GM12878 (cell line): Measurements from ENCODE around the gene REG1B. TPM values are rescaled to one million over a fixed set of nuclear protein-coding genes. Genes with fewer than 3 reads are reported as not detected.

Experiments used
- ATAC-seq: fragments of 200-7000 bp; cut with Tn5 transposase; 3 replicates; pipeline ENCODE4 v1.9.1; 2020; ENCODE audit warnings: mild to moderate bottlenecking, moderate library complexity
- Bru-seq: library from RNA; stranded (reverse); fragments of 400-500 nt; gene quantifications from one replicate; lab custom pipeline; 2021; lab: Mats Ljungman, UMichigan
- BruChase-seq, 2 experiments: library from RNA; stranded (reverse); fragments of 400-500 nt; gene quantifications; one replicate each; lab custom pipeline; 2021; lab: Mats Ljungman, UMichigan
- BruUV-seq: library from RNA; stranded (reverse); fragments of 400-500 nt; replicated peaks from 2 replicates; lab custom pipeline; 2021; lab: Mats Ljungman, UMichigan
- CTCF ChIA-PET: fragments of 300-600 bp; sonication (Branson Sonifier 250); formaldehyde crosslinking; extraction: SDS; loops from one replicate; lab custom pipeline; 2021; ENCODE audit warnings: inconsistent platforms; lab: Yijun Ruan, JAX
- POLR2A ChIA-PET: fragments of 350-600 bp; formaldehyde crosslinking; extraction: SDS; loops from one replicate; lab custom pipeline; 2021; ENCODE audit warnings: inconsistent platforms; lab: Charles Lee
- RAD21 ChIA-PET: fragments of 300-600 bp; sonication (Branson Sonifier 250); formaldehyde crosslinking; loops from one replicate; lab custom pipeline; 2023; ENCODE audit warnings: antibody characterized with exemption; ENCODE audit not compliant: unreplicated experiment; lab: Charles Lee
- SMC1A ChIA-PET: fragments of 300-600 bp; sonication (Branson Sonifier 250); formaldehyde crosslinking; loops from one replicate; lab custom pipeline; 2023; ENCODE audit not compliant: unreplicated experiment, uncharacterized antibody; lab: Charles Lee
- DNase-seq: peaks from one replicate; pipeline ENCODE4 v3.0.0-alpha.2; 2011; ENCODE audit warnings: low read depth, low spot score
- FAIRE-seq: peaks from 3 replicates; lab custom pipeline; 2011; peaks lifted over from hg19 to GRCh38; lab: Jason Lieb, UNC
- H2AFZ ChIP-seq: 2 replicates; pipeline ENCODE4 v1.6.0; 2011; ENCODE audit warnings: low read depth, low read length, control low read depth; ENCODE audit not compliant: control insufficient read depth
- H3K27ac ChIP-seq: 2 replicates; pipeline ENCODE4 v1.5.1; 2011; ENCODE audit warnings: control low read depth; ENCODE audit not compliant: control insufficient read depth, insufficient read depth
- H3K27me3 ChIP-seq, 2 experiments: replicated peaks in 1 of 2; 2 replicates each; pipeline versions ENCODE4 v1.6.0 to v1.6.1; 2011; ENCODE audit warnings: low read length in 1 of 2; ENCODE audit not compliant: control insufficient read depth in 2 of 2, insufficient read depth in 2 of 2
- H3K36me3 ChIP-seq, 2 experiments: 2 replicates each; pipeline ENCODE4 v1.5.1; 2011; ENCODE audit warnings: low read length in 1 of 2; ENCODE audit not compliant: control insufficient read depth in 2 of 2, insufficient read depth in 2 of 2
- H3K4me1 ChIP-seq: 2 replicates; pipeline ENCODE4 v1.6.1; 2011; ENCODE audit warnings: mild to moderate bottlenecking, low read length, moderate library complexity, mixed read lengths; ENCODE audit not compliant: control insufficient read depth, insufficient read depth
- H3K4me2 ChIP-seq: 2 replicates; pipeline ENCODE4 v1.6.0; 2011; ENCODE audit warnings: control low read depth; ENCODE audit not compliant: control insufficient read depth, insufficient read depth
- H3K4me3 ChIP-seq: fragments of 200-600 bp; sonication (generic); 2 replicates; pipeline ENCODE4 v1.5.1; 2016
- H3K79me2 ChIP-seq: 2 replicates; pipeline ENCODE4 v1.6.0; 2011; ENCODE audit warnings: low read length; ENCODE audit not compliant: control insufficient read depth, insufficient read depth
- H3K9ac ChIP-seq: 2 replicates; pipeline ENCODE4 v1.8.0; 2011; ENCODE audit warnings: low read length, control low read depth, mixed read lengths; ENCODE audit not compliant: control insufficient read depth, insufficient read depth
- H3K9me3 ChIP-seq: replicated peaks from 3 replicates; pipeline ENCODE4 v1.5.1; 2011; ENCODE audit warnings: mild to moderate bottlenecking, low read length; ENCODE audit not compliant: control insufficient read depth, insufficient read depth
- H4K20me1 ChIP-seq: 2 replicates; pipeline ENCODE4 v1.6.0; 2011; ENCODE audit not compliant: control insufficient read depth, insufficient read depth
- ATF2 ChIP-seq: IDR thresholded peaks from 2 replicates; pipeline ENCODE4 v1.6.1; 2012; ENCODE audit warnings: low read length, inconsistent platforms
- ATF7 ChIP-seq: fragments of 450-650 bp; IDR thresholded peaks from 2 replicates; pipeline ENCODE4 v1.6.1; 2016; ENCODE audit warnings: low read depth, mild to moderate bottlenecking
- BMI1 ChIP-seq: fragments of 450-650 bp; IDR thresholded peaks from 2 replicates; pipeline ENCODE4 v1.6.1; 2016; ENCODE audit warnings: mild to moderate bottlenecking, moderate library complexity, borderline replicate concordance
- CEBPB ChIP-seq, 2 experiments: fragments of 150-350 bp in 1 of 2; IDR thresholded peaks; 2 replicates each; pipeline ENCODE4 v1.6.1; 2012 to 2014; ENCODE audit warnings: low read depth in 2 of 2, low read length in 2 of 2, borderline replicate concordance in 1 of 2, inconsistent platforms in 1 of 2
- FOXM1 ChIP-seq: IDR thresholded peaks from 2 replicates; pipeline ENCODE4 v1.6.1; 2012; ENCODE audit warnings: low read depth, mild to moderate bottlenecking, inconsistent platforms, low read length, moderate library complexity
- IKZF2 ChIP-seq, 2 experiments: fragments of 450-650 bp; IDR thresholded peaks; 2 replicates each; pipeline ENCODE4 v1.6.1; 2017; ENCODE audit warnings: mild to moderate bottlenecking in 2 of 2, moderate library complexity in 2 of 2
- MTA2 ChIP-seq: fragments of 450-650 bp; IDR thresholded peaks from 2 replicates; pipeline ENCODE4 v1.6.1; 2016; ENCODE audit warnings: low read depth, mild to moderate bottlenecking, moderate library complexity
- MTA3 ChIP-seq: IDR thresholded peaks from 2 replicates; pipeline ENCODE4 v1.6.1; 2012; ENCODE audit warnings: low read length, inconsistent platforms, borderline replicate concordance
- ZBED1 ChIP-seq: IDR thresholded peaks from 2 replicates; pipeline ENCODE4 v1.6.1; 2016; ENCODE audit warnings: borderline replicate concordance
- WGBS: methylation state at CpG from one replicate; pipeline ENCODE4 v1.1.6; 2016; ENCODE audit warnings: low lambda C conversion rate; ENCODE audit not compliant: insufficient replicate concordance, insufficient coverage; ENCODE audit errors: missing lambda C conversion rate; 5-methylcytosine and 5-hydroxymethylcytosine counted together
- in situ Hi-C: fragments of 300-500 bp; cut with MboI; formaldehyde crosslinking; loops from 9 replicates; pipeline ENCODE4 v1.14.3; 2018; ENCODE audit warnings: mixed read lengths
- intact Hi-C: fragments of 100-400 bp; cut with micrococcal nuclease; formaldehyde crosslinking; loops from one replicate; pipeline ENCODE4 v1.14.2; 2022; ENCODE audit not compliant: unreplicated experiment
- long read RNA-seq, 2 experiments: library from polyadenylated mRNA; unstranded; transcript quantifications; one replicate each; pipeline ENCODE4 v2.0.0, GENCODE V29; 2019 to 2020
- polyA minus RNA-seq, 3 experiments: library from RNA; depleted of rRNA, polyadenylated mRNA; stranded (reverse); fragments of >200 nt; gene quantifications; 2 replicates each; pipeline ENCODE4 v1.2.3, GENCODE V29; 2011
- polyA plus RNA-seq, 11 experiments: library from polyadenylated mRNA; depleted of rRNA in 4 of 11; unstranded in 6 of 11; stranded (reverse) in 5 of 11; fragments of >200 nt; fragmentation: Nextera tagmentation in 4 of 11; fragmentation: Illumina TruSeq in 1 of 11; extraction: Ambion mirVana in 4 of 11; extraction: Trizol in 1 of 11; gene quantifications; 1 replicate in 1 of 11; 2 replicates in 10 of 11; pipeline versions ENCODE4 v1.2.1 to v1.2.3, GENCODE V29; 2011 to 2016; ENCODE audit warnings: inconsistent platforms in 2 of 11, missing spikeins in 2 of 11, low read depth in 1 of 11
- total RNA-seq, 4 experiments: library from RNA; depleted of rRNA in 3 of 4; stranded (reverse); fragments of >200 nt in 3 of 4; fragmentation: Illumina TruSeq in 1 of 4; extraction: Trizol in 1 of 4; gene quantifications; 2 replicates each; pipeline versions ENCODE4 v1.2.1 to v1.2.3, GENCODE V29; 2013 to 2021

Gene REG1B, protein sequence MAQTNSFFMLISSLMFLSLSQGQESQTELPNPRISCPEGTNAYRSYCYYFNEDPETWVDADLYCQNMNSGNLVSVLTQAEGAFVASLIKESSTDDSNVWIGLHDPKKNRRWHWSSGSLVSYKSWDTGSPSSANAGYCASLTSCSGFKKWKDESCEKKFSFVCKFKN
- not detected in 2 replicates for total RNA-seq (2013; cell fraction: nucleolus; rRNA removed)
- not detected in 2 replicates for total RNA-seq (2014; rRNA removed)
- total RNA-seq (2014; rRNA removed; fragmentation: Illumina TruSeq; extraction: Trizol) = not detected in 2 replicates
- total RNA-seq (2021) = 2.7 and 3.9 TPM in 2 replicates
- polyA plus RNA-seq (2011; ENCODE audit: low read depth) = not detected
- polyA plus RNA-seq (2011; rRNA removed) = not detected in 2 replicates
- polyA plus RNA-seq (2011; cell fraction: cytosol; rRNA removed) = not detected in 2 replicates
- not detected in 2 replicates for polyA plus RNA-seq (2011; cell fraction: nucleus; rRNA removed)
- not detected in 2 replicates for polyA plus RNA-seq (2012)
- not detected in 2 replicates for polyA plus RNA-seq (2014; fragmentation: Illumina TruSeq; extraction: Trizol)
- polyA plus RNA-seq (2014; fragmentation: Nextera tagmentation; extraction: Ambion mirVana) = not detected
- not detected in 2 replicates for polyA plus RNA-seq (2014; rRNA removed)
- polyA plus RNA-seq (2016; fragmentation: Nextera tagmentation; extraction: Ambion mirVana) = not detected
- polyA minus RNA-seq (2011; rRNA and poly(A)+ RNA removed) = not detected in 2 replicates
- polyA minus RNA-seq (2011; cell fraction: cytosol; rRNA and poly(A)+ RNA removed) = not detected in 2 replicates
- not detected in 2 replicates for polyA minus RNA-seq (2011; cell fraction: nucleus; rRNA and poly(A)+ RNA removed)
- not detected for Bru-seq, nascent RNA
- not detected for BruChase-seq, experiment 1, labeled RNA remaining after a 6-hour chase
- BruChase-seq, experiment 2, labeled RNA remaining after a 2-hour chase = not detected
- long read RNA-seq, experiment 1 = 0 reads
- long read RNA-seq, experiment 2 = 0 reads

DNA sequence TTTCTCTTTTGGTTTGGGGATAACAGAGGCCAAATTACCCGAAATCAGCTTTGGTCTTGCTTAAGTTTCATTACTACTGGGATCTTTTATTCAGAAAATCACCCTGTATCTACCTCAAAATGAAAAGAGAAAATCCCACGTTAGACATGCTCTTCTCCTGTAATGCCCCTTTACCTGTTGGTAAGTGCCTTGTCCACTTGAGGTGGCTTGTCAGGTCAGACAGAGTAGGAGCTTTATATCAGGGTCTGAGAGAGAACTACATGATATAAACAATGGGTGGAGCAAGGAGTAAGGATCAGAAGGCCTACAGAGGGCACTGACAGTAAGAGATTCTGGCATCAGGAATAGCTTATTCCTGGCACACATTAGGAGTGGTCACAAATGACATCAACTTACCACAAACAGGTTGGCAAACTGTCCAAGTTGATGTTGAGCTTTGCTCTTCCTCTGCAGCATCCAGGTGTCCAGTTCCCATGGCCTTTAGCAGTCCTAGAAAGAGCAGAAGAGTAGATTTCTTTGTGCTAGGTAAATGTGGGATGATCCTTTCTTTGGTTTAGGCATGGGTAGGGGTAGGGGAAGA, at the start of gene REG1B:
Gene REG1B, minus strand, starts transcription at position 209 of the 580 bp plus-strand sequence. CDS start 381 bp downstream, outside the sequence.
- 11% methylated on average over 2 of the region's 2 CpGs for WGBS
- H3K4me1 ChIP-seq = no peaks in the 10 kb centered on the region
- RAD21 ChIA-PET = no interaction called here
- no peak for DNase-seq
- SMC1A ChIA-PET = interaction anchor here (1.2 kb wide), 1 partner anchor 12 kb away, joined by 5 read pairs; no protein-coding TSS in a partner anchor
- H4K20me1 ChIP-seq = no peaks in the 10 kb centered on the region
- CTCF ChIA-PET = interaction anchor here (1.2 kb wide), 1 partner anchor 70 kb away, joined by 4 read pairs; no protein-coding TSS in a partner anchor
- H3K9ac ChIP-seq = no peak within 1 kb of the TSS
- H3K36me3 ChIP-seq = no peaks in the 10 kb centered on the region
- no peak within 1 kb of the TSS for H3K4me3 ChIP-seq
- POLR2A ChIA-PET = no interaction called here
- BruUV-seq = no TSS peak
- no peaks in the 10 kb centered on the region for H3K79me2 ChIP-seq
- H3K4me2 ChIP-seq = no peak within 1 kb of the TSS
- in situ Hi-C loops = no loop called here
- H2AFZ ChIP-seq = no peak within 1 kb of the TSS
- TF ChIP-seq ATF2 = no peak
- TF ChIP-seq ZBED1 = no peak
- no peak for TF ChIP-seq ATF7
- TF ChIP-seq MTA3 = no peak
- TF ChIP-seq BMI1 = no peak
- TF ChIP-seq MTA2 = no peak
- TF ChIP-seq CEBPB (IDR thresholded peaks at IDR 0.05; ENCODE audit: borderline replicate concordance in 1 of 2, low read depth in 2 of 2, low read length in 2 of 2) = no peak
- TF ChIP-seq FOXM1 = no peak
- no peak for TF ChIP-seq IKZF2 (IDR thresholded peaks at IDR 0.05)
- FAIRE-seq = no peak
- no peak for ATAC-seq
- no peak within 1 kb of the TSS for H3K27ac ChIP-seq
- H3K27me3 ChIP-seq = no peaks in the 10 kb centered on the region
- intact Hi-C loops = no loop called here
- H3K9me3 ChIP-seq = no peaks in the 10 kb centered on the region
